ENCODE results near the gene HS3ST2.
"Not testable (repeated sequence)": the region's sequence is repeated elsewhere in the genome, so short reads cannot be mapped to it uniquely, and the experiment has no call there.

Gene HS3ST2

DNA sequence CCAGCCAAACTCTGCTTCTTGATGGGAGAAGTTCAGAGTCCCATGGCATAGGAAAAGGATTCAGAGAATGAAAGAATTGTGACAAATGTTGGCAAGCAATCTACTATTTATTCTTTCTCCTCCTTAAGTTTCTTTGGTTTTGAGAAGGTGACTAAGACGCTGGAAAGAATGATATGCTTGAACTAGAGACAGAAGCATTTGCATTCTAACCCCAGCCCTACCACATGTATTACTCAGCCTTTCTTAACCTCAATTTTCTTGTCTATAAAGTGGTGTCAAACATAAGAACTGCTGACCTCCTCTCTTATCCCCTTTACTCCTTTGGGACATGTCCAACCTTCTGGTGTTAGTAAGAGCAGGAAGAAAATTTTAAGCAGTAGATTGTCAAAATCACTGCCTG, 124.7 kb downstream of the HS3ST2 start:
- no peak for DNase-seq

DNA sequence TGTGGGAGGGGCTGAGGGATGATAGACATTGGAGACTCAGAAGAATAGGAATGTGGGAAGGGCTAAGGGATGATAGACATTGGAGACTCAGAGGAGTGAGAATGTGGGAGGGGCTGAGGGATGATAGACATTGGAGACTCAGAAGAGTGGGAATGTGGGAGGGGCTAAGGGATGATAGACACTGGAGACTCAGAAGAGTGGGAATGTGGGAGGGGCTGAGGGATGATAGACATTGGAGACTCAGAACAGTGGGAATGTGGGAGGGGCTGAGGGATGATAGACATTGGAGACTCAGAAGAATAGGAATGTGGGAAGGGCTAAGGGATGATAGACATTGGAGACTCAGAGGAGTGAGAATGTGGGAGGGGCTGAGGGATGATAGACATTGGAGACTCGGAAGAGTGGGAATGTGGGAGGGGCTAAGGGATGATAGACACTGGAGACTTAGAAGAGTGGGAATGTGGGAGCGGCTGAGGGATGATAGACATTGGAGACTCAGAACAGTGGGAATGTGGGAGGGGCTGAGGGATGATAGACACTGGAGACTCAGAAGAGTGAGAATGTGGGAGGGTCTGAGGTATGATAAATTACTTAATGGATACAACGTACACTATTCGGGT, 125.9 kb downstream of the HS3ST2 start:
- not testable (repeated sequence) for DNase-seq

- no peak for DNase-seq
Measured at GRCh38 chr16:22941970-22942501, 128.1 kb downstream of the HS3ST2 start.

DNA sequence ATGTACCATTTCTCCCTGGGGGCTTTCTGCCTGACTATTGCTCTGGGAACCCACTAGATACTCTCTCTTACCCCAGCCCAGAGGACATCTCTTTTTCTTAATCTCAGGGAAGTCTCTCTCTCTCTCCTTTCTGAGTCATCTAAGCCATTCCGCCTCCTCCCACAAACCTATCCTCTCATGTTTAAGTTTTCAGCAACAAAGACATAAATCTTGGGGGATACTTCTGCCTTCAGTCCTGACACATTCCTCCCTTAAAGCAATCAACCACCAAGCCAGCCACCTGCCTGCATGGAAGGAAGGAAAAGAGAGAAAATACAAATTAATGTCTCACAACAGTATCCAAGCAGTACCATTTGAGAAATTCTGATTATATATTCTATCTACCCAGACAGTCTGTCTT, 128.8 kb downstream of the HS3ST2 start:
- DNase-seq, result no peak

GRCh38 chr16:22945361-22945760, 131.4 kb downstream of the HS3ST2 start:
- no peak for DNase-seq

- DNase-seq, result no peak
Measured at GRCh38 chr16:22946433-22946832, 132.5 kb downstream of the HS3ST2 start.

DNA sequence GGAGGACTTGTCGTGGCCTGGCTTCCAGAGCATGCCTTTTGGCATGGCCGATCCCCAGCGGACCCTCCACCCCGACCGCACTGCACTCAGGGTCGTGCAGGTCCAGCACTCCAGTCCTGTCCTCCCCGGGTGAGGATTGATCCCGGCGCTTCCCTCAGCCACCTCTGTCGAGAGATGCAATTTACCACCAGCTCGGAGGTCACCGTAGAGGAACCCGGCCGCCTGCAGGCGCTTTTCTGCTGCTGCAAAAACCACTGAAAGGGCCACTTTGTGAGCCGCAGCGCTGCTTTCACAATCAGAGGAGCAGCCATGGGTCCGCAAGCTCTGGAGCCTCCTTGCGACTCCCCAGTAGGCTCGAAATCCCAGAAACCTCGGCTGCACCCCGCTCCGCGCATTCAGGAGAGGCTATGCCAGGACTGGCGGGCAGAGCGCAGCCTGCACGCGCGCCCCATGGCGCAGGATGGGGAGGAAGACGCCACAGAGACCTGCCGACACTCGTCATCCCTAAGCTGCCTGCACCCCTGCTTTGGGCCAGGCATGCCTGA, 134.2 kb downstream of the HS3ST2 start:
- peak; percentile 50 for DNase-seq

DNA sequence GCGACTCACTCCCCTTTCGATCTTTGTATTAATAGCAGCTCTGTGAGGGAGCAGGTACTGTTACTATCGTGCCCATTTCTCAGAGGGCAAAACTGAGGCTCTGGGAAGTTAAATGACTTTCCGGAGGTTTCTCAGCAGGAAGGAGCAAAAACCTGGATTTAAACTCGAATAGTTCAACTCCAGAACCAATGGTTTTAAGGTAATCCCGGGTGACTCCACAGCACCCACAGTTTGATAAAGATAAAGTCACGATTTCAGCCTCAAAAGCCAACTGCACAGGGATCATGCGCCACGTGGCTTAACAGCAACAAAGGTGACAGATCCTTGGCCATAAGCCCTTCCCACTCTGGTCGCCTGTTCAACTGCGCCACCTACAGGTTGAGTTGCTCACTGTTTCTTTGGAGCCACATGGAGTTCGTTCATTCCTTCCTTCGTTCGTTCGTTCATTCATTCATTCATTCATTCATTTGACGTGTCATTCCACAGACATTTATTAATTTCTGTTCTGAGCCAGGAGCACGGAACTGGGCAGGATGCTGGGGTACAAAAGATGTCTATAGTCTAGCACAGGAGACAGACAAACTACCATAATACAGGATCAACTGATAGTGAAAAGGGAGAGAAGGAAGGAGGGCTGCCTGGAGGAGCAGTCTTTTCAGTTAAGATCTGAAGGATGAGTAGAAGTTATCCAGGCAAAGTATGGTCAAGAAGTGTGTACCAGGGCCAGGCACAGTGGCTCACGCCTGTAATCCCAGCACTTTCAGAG, 134.8 kb downstream of the HS3ST2 start:
- DNase-seq, result peak; percentile 83

DNA sequence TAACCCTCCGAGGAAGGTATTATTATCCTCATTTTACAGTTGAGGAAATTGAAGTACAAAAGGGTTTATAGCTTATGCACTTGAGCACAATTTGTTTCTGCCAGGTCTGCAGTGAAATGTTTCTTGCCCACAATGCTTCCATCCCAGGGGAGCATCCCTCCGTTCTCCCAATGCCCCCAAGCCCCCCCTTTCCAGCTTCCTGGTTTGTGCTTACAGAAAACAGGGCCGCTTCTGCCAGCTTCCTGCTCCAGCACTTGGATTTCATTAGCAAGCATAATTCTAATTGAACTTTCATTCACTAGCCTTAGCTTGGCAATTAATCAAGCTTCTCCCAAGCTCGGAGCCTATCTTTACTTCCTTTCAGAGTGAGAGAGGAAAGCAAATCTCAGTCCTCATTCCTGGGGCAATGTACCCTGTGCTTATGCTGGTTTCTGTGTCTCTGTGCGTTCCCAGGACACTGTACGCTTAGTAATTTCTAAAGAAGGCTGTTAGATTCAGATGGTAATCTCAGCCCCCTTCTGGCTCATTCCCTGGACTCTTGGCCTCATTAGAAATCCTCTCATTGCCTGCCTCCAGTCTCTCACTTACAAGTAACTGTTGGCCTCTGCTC, 141.6 kb downstream of the HS3ST2 start:
- DNase-seq, result no peak

DNA sequence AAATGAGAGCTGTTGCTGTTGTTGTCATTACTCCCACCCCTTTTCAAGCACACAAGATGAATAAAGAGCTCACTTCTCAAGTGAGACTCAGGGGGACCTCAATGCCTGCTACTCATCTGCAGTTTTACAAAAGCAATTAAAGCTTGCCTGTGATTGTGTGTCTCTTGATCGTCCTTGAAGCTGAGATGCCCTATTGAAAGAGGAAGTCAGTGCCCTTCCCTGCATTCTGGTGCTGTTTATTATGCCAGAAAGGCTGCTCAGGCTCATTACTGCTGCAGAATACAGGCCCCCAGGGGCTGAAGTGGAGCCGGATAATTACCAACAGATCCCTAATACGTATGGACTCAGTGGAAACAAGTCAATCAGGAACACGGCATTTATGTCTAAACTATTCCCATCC, 147.2 kb downstream of the HS3ST2 start:
- DNase-seq, result no peak

DNA sequence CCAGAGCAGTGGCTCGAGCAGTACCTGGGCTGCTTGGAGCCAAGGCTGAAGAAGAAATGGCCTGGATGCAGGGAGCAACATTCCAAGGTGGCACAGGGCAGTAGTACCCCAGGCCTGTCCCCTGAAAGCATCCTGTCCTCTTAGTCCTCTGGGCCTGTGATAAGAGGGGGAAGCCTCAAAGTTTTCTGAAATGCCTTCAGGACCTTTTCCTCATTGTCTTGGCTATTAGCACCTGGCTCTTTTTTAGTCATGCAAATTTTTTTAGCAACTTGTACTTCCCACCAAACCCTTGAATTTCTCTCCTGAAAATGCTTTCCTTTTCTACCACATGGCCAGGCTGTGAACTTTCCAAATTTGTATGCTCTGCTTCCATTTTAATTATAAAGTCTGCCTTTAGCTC, 148.9 kb downstream of the HS3ST2 start:
- no peak for DNase-seq

Data from activated CD8-positive, alpha-beta memory T cell treated with anti-CD3 and anti-CD28 coated beads, Interleukin-2, amount 50 U/mL, for 48 hours (primary cell).